ENCODE results near the gene ADAM8. TPM values are rescaled to one million over a fixed set of nuclear protein-coding genes. Genes with fewer than 3 reads are reported as not detected.
"Not testable (repeated sequence)": the region's sequence is repeated elsewhere in the genome, so short reads cannot be mapped to it uniquely, and the experiment has no call there.

The ADAM8 gene
- total RNA-seq, 2 donors from 2014 or later = 156 to 218 TPM

GRCh38 chr10:133241501-133242205 is 35.0 kb downstream of the ADAM8 start:
- no peak for DNase-seq
- Mint-ChIP-seq H3K27ac (no peak overlapping the region), H3K4me1 (ENCODE audit: low read depth) (peaks cover 16% of the 10 kb centered on the region), H3K36me3 (ENCODE audit: insufficient read depth in 2 of 2) (no peaks in the 10 kb centered on the region), H3K9me3 (no peaks in the 10 kb centered on the region), H3K4me3 (peak overlapping the region; percentile 60 to 72), H3K27me3 (ENCODE audit: low read depth) (peaks cover 38% of the 10 kb centered on the region)
- ATAC-seq (replicated peaks in 1 of 2) = peak; percentile 20 to 22

GRCh38 chr10:133239990-133240389 is 36.7 kb downstream of the ADAM8 start:
- no peak overlapping the region for H3K27ac Mint-ChIP-seq
- H3K9me3 Mint-ChIP-seq = no peaks in the 10 kb centered on the region
- H3K4me1 Mint-ChIP-seq (ENCODE audit: low read depth) = peaks cover 16% of the 10 kb centered on the region
- H3K27me3 Mint-ChIP-seq (ENCODE audit: low read depth) = peaks cover 41% of the 10 kb centered on the region
- no peaks in the 10 kb centered on the region for H3K36me3 Mint-ChIP-seq (ENCODE audit: insufficient read depth in 2 of 2)
- H3K4me3 Mint-ChIP-seq = no peak overlapping the region
- ATAC-seq (replicated peaks in 1 of 2) = no peak
- no peak for DNase-seq

- no peak overlapping the region for H3K27ac Mint-ChIP-seq
- no peak for ATAC-seq (replicated peaks in 1 of 2)
- peaks cover 54% of the 10 kb centered on the region for H3K27me3 Mint-ChIP-seq (ENCODE audit: low read depth)
- H3K4me1 Mint-ChIP-seq (ENCODE audit: low read depth) = peaks cover 16% of the 10 kb centered on the region
- no peak overlapping the region for H3K4me3 Mint-ChIP-seq
- H3K36me3 Mint-ChIP-seq (ENCODE audit: insufficient read depth in 2 of 2) = no peaks in the 10 kb centered on the region
- no peaks in the 10 kb centered on the region for H3K9me3 Mint-ChIP-seq
- no peak for DNase-seq
Measured at GRCh38 chr10:133238466-133238804, 38.2 kb downstream of the ADAM8 start.

- H3K4me3 Mint-ChIP-seq = peak within 1 kb of the TSS; percentile 46 to 52
- H3K36me3 Mint-ChIP-seq (ENCODE audit: insufficient read depth in 2 of 2) = no peaks in the 10 kb centered on the region
- H3K27me3 Mint-ChIP-seq (ENCODE audit: low read depth) = peaks cover 58% of the 10 kb centered on the region
- no peak within 1 kb of the TSS for H3K27ac Mint-ChIP-seq
- no peaks in the 10 kb centered on the region for H3K9me3 Mint-ChIP-seq
- DNase-seq (no peak), ATAC-seq (replicated peaks in 1 of 2) (no peak)
- peaks cover 16% of the 10 kb centered on the region for H3K4me1 Mint-ChIP-seq (ENCODE audit: low read depth)
Measured at GRCh38 chr10:133237588-133238465, 38.8 kb downstream of the ADAM8 start, which contains the start of gene VENTX. VENTX (plus strand) TSS chr10:133237855; CDS start chr10:133237915, 60 bp downstream.

- ATAC-seq (replicated peaks in 1 of 2) (no peak), DNase-seq (no peak)
- peak overlapping the region; percentile 46 to 52 for H3K4me3 Mint-ChIP-seq
- H3K4me1 Mint-ChIP-seq (ENCODE audit: low read depth) = peaks cover 16% of the 10 kb centered on the region
- no peak overlapping the region for H3K27ac Mint-ChIP-seq
- no peaks in the 10 kb centered on the region for H3K36me3 Mint-ChIP-seq (ENCODE audit: insufficient read depth in 2 of 2)
- H3K9me3 Mint-ChIP-seq = no peaks in the 10 kb centered on the region
- H3K27me3 Mint-ChIP-seq (ENCODE audit: low read depth) = peaks cover 60% of the 10 kb centered on the region
Measured at GRCh38 chr10:133237241-133237587, 39.5 kb downstream of the ADAM8 start.

- ATAC-seq (replicated peaks in 1 of 2) = peak; percentile 31 to 41
- H3K27me3 Mint-ChIP-seq (ENCODE audit: low read depth) = peaks cover 61% of the 10 kb centered on the region
- no peak overlapping the region for H3K27ac Mint-ChIP-seq
- no peaks in the 10 kb centered on the region for H3K9me3 Mint-ChIP-seq
- peaks cover 12% of the 10 kb centered on the region for H3K4me1 Mint-ChIP-seq (ENCODE audit: low read depth)
- no peaks in the 10 kb centered on the region for H3K36me3 Mint-ChIP-seq (ENCODE audit: insufficient read depth in 2 of 2)
- no peak overlapping the region for H3K4me3 Mint-ChIP-seq
- no peak for DNase-seq
Measured at GRCh38 chr10:133236401-133237240, 40.0 kb downstream of the ADAM8 start.

- H3K9me3 Mint-ChIP-seq = no peaks in the 10 kb centered on the region
- no peak for DNase-seq
- H3K4me1 Mint-ChIP-seq (ENCODE audit: low read depth) = peaks cover 5% of the 10 kb centered on the region
- H3K4me3 Mint-ChIP-seq = peak overlapping the region; percentile 46 to 50
- H3K27ac Mint-ChIP-seq = no peak overlapping the region
- ATAC-seq (replicated peaks in 1 of 2) = no peak
- peaks cover 60% of the 10 kb centered on the region for H3K27me3 Mint-ChIP-seq (ENCODE audit: low read depth)
- H3K36me3 Mint-ChIP-seq (ENCODE audit: insufficient read depth in 2 of 2) = no peaks in the 10 kb centered on the region
Measured at GRCh38 chr10:133235932-133236331, 40.7 kb downstream of the ADAM8 start.

GRCh38 chr10:133235265-133235855 is 41.3 kb downstream of the ADAM8 start:
- Mint-ChIP-seq H3K27me3 (ENCODE audit: low read depth) (peaks cover 54% of the 10 kb centered on the region), H3K9me3 (no peaks in the 10 kb centered on the region)

GRCh38 chr10:133234796-133235195 is 41.9 kb downstream of the ADAM8 start:
- H3K27ac Mint-ChIP-seq; ATAC-seq (replicated peaks in 1 of 2); H3K4me1 Mint-ChIP-seq (ENCODE audit: low read depth); H3K9me3 Mint-ChIP-seq; DNase-seq; H3K36me3 Mint-ChIP-seq (ENCODE audit: insufficient read depth in 2 of 2): not testable (repeated sequence)
- peak overlapping the region; percentile 69 to 77 for H3K4me3 Mint-ChIP-seq
- H3K27me3 Mint-ChIP-seq (ENCODE audit: low read depth) = peaks cover 52% of the 10 kb centered on the region

More at GRCh38 chr10:133235265-133235855, 41.3 kb downstream of the ADAM8 start:
- peak overlapping the region; percentile 69 to 77 for H3K4me3 Mint-ChIP-seq
- H3K36me3 Mint-ChIP-seq (ENCODE audit: insufficient read depth in 2 of 2) = no peaks in the 10 kb centered on the region
- H3K27ac Mint-ChIP-seq = no peak overlapping the region
- no peaks in the 10 kb centered on the region for H3K4me1 Mint-ChIP-seq (ENCODE audit: low read depth)
- ATAC-seq (replicated peaks in 1 of 2) (peak; percentile 27 to 58), DNase-seq (no peak)

GRCh38 chr10:133231946-133232574 is 44.6 kb downstream of the ADAM8 start:
- Mint-ChIP-seq H3K36me3 (ENCODE audit: insufficient read depth in 2 of 2) (peaks cover 0 to 4% of the 10 kb centered on the region in 2 donors), H3K27me3 (ENCODE audit: low read depth) (peaks cover 62% of the 10 kb centered on the region), H3K4me3 (no peak overlapping the region), H3K9me3 (no peaks in the 10 kb centered on the region), H3K27ac (no peak overlapping the region), H3K4me1 (ENCODE audit: low read depth) (peaks cover under 1% of the 10 kb centered on the region)
- DNase-seq (no peak), ATAC-seq (replicated peaks in 1 of 2) (no peak)

GRCh38 chr10:133231244-133231945 is 45.3 kb downstream of the ADAM8 start:
- Mint-ChIP-seq H3K4me1 (ENCODE audit: low read depth) (peaks cover 7% of the 10 kb centered on the region), H3K36me3 (ENCODE audit: insufficient read depth in 2 of 2) (peaks cover 0 to 4% of the 10 kb centered on the region in 2 donors), H3K9me3 (no peaks in the 10 kb centered on the region), H3K27ac (no peak overlapping the region), H3K4me3 (peak overlapping the region in 1 of 2 donors; percentile 68), H3K27me3 (ENCODE audit: low read depth) (peaks cover 69% of the 10 kb centered on the region)
- ATAC-seq (replicated peaks in 1 of 2) = no peak
- no peak for DNase-seq
